T-helper 2 cell treated with Interferon-gamma antibody and Interleukin-4, amounts not matched to agents 5 μg/mL and 100 μg/mL, for 36 hours (primary cell): Measurements from ENCODE around the gene GRHL3.
A peak's percentile ranks its signal among the peaks of the same experiment; 100 is the strongest.

ENCODE experiments used
- DNase-seq: peaks from one replicate; pipeline ENCODE4 v3.0.0; 2021; ENCODE audit warnings: low spot score
- H3K27ac Mint-ChIP-seq: one replicate; pipeline ENCODE4 v1.8.0; 2021; ENCODE audit warnings: mild to moderate bottlenecking, mixed read lengths
- H3K27me3 Mint-ChIP-seq: one replicate; pipeline ENCODE4 v1.8.0; 2021; ENCODE audit warnings: low read depth, mixed read lengths
- H3K36me3 Mint-ChIP-seq: one replicate; pipeline ENCODE4 v1.8.0; 2021; ENCODE audit warnings: low read depth, mixed read lengths
- H3K4me1 Mint-ChIP-seq: one replicate; pipeline ENCODE4 v1.8.0; 2021; ENCODE audit warnings: low read depth, mixed read lengths
- H3K4me3 Mint-ChIP-seq: one replicate; pipeline ENCODE4 v1.8.0; 2022; ENCODE audit warnings: mild to moderate bottlenecking, moderate library complexity, mixed read lengths
- H3K9me3 Mint-ChIP-seq: one replicate; pipeline ENCODE4 v1.8.0; 2021; ENCODE audit warnings: mixed read lengths

The GRHL3 gene

GRCh38 chr1:24317956-24318614 lies 1.1 kb upstream of the GRHL3 start:
- no peaks in the 10 kb centered on the region for H3K9me3 Mint-ChIP-seq
- no peak for DNase-seq
- peaks cover 86% of the 10 kb centered on the region for H3K27me3 Mint-ChIP-seq
- H3K36me3 Mint-ChIP-seq, result no peaks in the 10 kb centered on the region
- H3K27ac Mint-ChIP-seq, result no peak overlapping the region
- H3K4me3 Mint-ChIP-seq, result no peak overlapping the region
- peaks cover 41% of the 10 kb centered on the region for H3K4me1 Mint-ChIP-seq

GRCh38 chr1:24318615-24319311 lies 394 bp upstream of the GRHL3 start:
- Mint-ChIP-seq H3K27ac (no peak overlapping the region), H3K9me3 (no peaks in the 10 kb centered on the region), H3K27me3 (peaks cover 88% of the 10 kb centered on the region), H3K4me1 (peaks cover 41% of the 10 kb centered on the region), H3K36me3 (no peaks in the 10 kb centered on the region), H3K4me3 (peak overlapping the region; percentile 41)
- DNase-seq, result no peak

- H3K4me3 Mint-ChIP-seq, result no peak overlapping the region
- no peak for DNase-seq
- peaks cover 93% of the 10 kb centered on the region for H3K27me3 Mint-ChIP-seq
- no peaks in the 10 kb centered on the region for H3K9me3 Mint-ChIP-seq
- H3K36me3 Mint-ChIP-seq, result no peaks in the 10 kb centered on the region
- peaks cover 41% of the 10 kb centered on the region for H3K4me1 Mint-ChIP-seq
- no peak overlapping the region for H3K27ac Mint-ChIP-seq
Measured at GRCh38 chr1:24319962-24320361, 805 bp downstream of the GRHL3 start.

GRCh38 chr1:24321126-24321525 lies 2.0 kb downstream of the GRHL3 start:
- Mint-ChIP-seq H3K4me1 (peaks cover 41% of the 10 kb centered on the region), H3K36me3 (no peaks in the 10 kb centered on the region), H3K4me3 (peak overlapping the region; percentile 53), H3K27ac (no peak overlapping the region), H3K9me3 (no peaks in the 10 kb centered on the region), H3K27me3 (peaks cover 93% of the 10 kb centered on the region)
- no peak for DNase-seq

GRCh38 chr1:24321697-24322469 lies 2.7 kb downstream of the GRHL3 start:
- H3K27ac Mint-ChIP-seq, result peak overlapping the region; percentile 71
- DNase-seq, result peak; percentile 81
- peaks cover 93% of the 10 kb centered on the region for H3K27me3 Mint-ChIP-seq
- peaks cover 41% of the 10 kb centered on the region for H3K4me1 Mint-ChIP-seq
- H3K9me3 Mint-ChIP-seq, result no peaks in the 10 kb centered on the region
- peak overlapping the region; percentile 79 for H3K4me3 Mint-ChIP-seq
- no peaks in the 10 kb centered on the region for H3K36me3 Mint-ChIP-seq

- DNase-seq, result no peak
- Mint-ChIP-seq H3K9me3 (no peaks in the 10 kb centered on the region), H3K36me3 (no peaks in the 10 kb centered on the region), H3K27ac (peak overlapping the region; percentile 71), H3K4me3 (peak overlapping the region; percentile 79), H3K27me3 (peaks cover 93% of the 10 kb centered on the region), H3K4me1 (peaks cover 41% of the 10 kb centered on the region)
Measured at GRCh38 chr1:24322470-24323177, 3.5 kb downstream of the GRHL3 start.

GRCh38 chr1:24323281-24323680 lies 4.1 kb downstream of the GRHL3 start:
- Mint-ChIP-seq H3K27me3 (peaks cover 93% of the 10 kb centered on the region), H3K27ac (no peak overlapping the region)

GRCh38 chr1:24324903-24325302 lies 5.7 kb downstream of the GRHL3 start:
- H3K9me3 Mint-ChIP-seq, result no peaks in the 10 kb centered on the region
- peaks cover 87% of the 10 kb centered on the region for H3K27me3 Mint-ChIP-seq
- H3K4me3 Mint-ChIP-seq, result no peak overlapping the region
- no peak for DNase-seq
- peaks cover 24% of the 10 kb centered on the region for H3K4me1 Mint-ChIP-seq
- no peaks in the 10 kb centered on the region for H3K36me3 Mint-ChIP-seq
- no peak overlapping the region for H3K27ac Mint-ChIP-seq

More at GRCh38 chr1:24323281-24323680, 4.1 kb downstream of the GRHL3 start:
- Mint-ChIP-seq H3K9me3 (no peaks in the 10 kb centered on the region), H3K4me1 (peaks cover 40% of the 10 kb centered on the region), H3K4me3 (no peak overlapping the region), H3K36me3 (no peaks in the 10 kb centered on the region)
- DNase-seq, result no peak

- no peaks in the 10 kb centered on the region for H3K9me3 Mint-ChIP-seq
- H3K4me3 Mint-ChIP-seq, result no peak overlapping the region
- no peak for DNase-seq
- peaks cover 85% of the 10 kb centered on the region for H3K27me3 Mint-ChIP-seq
- H3K4me1 Mint-ChIP-seq, result peaks cover 15% of the 10 kb centered on the region
- no peak overlapping the region for H3K27ac Mint-ChIP-seq
- H3K36me3 Mint-ChIP-seq, result no peaks in the 10 kb centered on the region
Measured at GRCh38 chr1:24325587-24326449, 6.7 kb downstream of the GRHL3 start.

- no peak overlapping the region for H3K27ac Mint-ChIP-seq
Measured at GRCh38 chr1:24327486-24327885, 8.3 kb downstream of the GRHL3 start.

GRCh38 chr1:24327891-24328290 lies 8.7 kb downstream of the GRHL3 start:
- Mint-ChIP-seq H3K4me1 (peaks cover 2% of the 10 kb centered on the region), H3K27me3 (peaks cover 89% of the 10 kb centered on the region), H3K27ac (no peak overlapping the region), H3K9me3 (no peaks in the 10 kb centered on the region), H3K4me3 (no peak overlapping the region), H3K36me3 (no peaks in the 10 kb centered on the region)
- no peak for DNase-seq

More at GRCh38 chr1:24327486-24327885, 8.3 kb downstream of the GRHL3 start:
- Mint-ChIP-seq H3K4me3 (no peak overlapping the region), H3K4me1 (peaks cover 4% of the 10 kb centered on the region), H3K36me3 (no peaks in the 10 kb centered on the region), H3K9me3 (no peaks in the 10 kb centered on the region), H3K27me3 (peaks cover 90% of the 10 kb centered on the region)
- no peak for DNase-seq

- H3K36me3 Mint-ChIP-seq, result no peaks in the 10 kb centered on the region
- H3K4me3 Mint-ChIP-seq, result no peak overlapping the region
- H3K9me3 Mint-ChIP-seq, result no peaks in the 10 kb centered on the region
- no peaks in the 10 kb centered on the region for H3K4me1 Mint-ChIP-seq
- H3K27ac Mint-ChIP-seq, result no peak overlapping the region
- DNase-seq, result no peak
- peaks cover 84% of the 10 kb centered on the region for H3K27me3 Mint-ChIP-seq
Measured at GRCh38 chr1:24329331-24329730, 10.2 kb downstream of the GRHL3 start.
